ENCODE measurements around the gene NXPH1. TPM values are rescaled to one million over a fixed set of nuclear protein-coding genes. Genes with fewer than 3 reads are reported as not detected.

NXPH1 gene
- total RNA-seq, 1 donor from 2014 or later = not detected

- H3K4me3 ChIP-seq (ENCODE audit: low read depth, low read length) = no peak overlapping the region
- TF ChIP-seq, protein P1, sequence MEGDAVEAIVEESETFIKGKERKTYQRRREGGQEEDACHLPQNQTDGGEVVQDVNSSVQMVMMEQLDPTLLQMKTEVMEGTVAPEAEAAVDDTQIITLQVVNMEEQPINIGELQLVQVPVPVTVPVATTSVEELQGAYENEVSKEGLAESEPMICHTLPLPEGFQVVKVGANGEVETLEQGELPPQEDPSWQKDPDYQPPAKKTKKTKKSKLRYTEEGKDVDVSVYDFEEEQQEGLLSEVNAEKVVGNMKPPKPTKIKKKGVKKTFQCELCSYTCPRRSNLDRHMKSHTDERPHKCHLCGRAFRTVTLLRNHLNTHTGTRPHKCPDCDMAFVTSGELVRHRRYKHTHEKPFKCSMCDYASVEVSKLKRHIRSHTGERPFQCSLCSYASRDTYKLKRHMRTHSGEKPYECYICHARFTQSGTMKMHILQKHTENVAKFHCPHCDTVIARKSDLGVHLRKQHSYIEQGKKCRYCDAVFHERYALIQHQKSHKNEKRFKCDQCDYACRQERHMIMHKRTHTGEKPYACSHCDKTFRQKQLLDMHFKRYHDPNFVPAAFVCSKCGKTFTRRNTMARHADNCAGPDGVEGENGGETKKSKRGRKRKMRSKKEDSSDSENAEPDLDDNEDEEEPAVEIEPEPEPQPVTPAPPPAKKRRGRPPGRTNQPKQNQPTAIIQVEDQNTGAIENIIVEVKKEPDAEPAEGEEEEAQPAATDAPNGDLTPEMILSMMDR (conservative IDR thresholded peaks at IDR 0.05; ENCODE audit: low read depth, low read length) = no peak
- DNase-seq (ENCODE audit: low read depth) = no peak
Observed at GRCh38 chr7:8442814-8443304, 9.4 kb downstream of the NXPH1 start.

- TF ChIP-seq, protein P1 (conservative IDR thresholded peaks at IDR 0.05; ENCODE audit: low read depth, low read length) = peak; percentile 37
- no peak overlapping the region for H3K4me3 ChIP-seq (ENCODE audit: low read depth, low read length)
- no peak for DNase-seq (ENCODE audit: low read depth)
Observed at GRCh38 chr7:8443576-8444467, 10.4 kb downstream of the NXPH1 start.

DNA sequence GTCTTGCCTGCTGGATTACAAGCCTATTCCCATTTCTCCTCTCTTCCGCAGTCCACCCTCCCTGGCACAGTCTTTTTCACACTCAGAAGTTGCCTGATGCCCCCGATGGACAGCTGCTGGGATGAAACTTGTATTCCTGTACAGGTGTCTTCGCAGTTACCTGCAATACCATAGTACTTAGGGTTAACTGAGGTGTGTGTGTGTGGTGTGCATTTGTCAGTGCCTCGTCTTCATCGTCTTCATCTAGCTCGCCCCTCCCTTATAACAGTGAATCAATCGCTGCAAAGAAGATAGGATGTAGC lies 11.0 kb downstream of the NXPH1 start:
- TF ChIP-seq, protein P1 (conservative IDR thresholded peaks at IDR 0.05; ENCODE audit: low read depth, low read length) = no peak
- H3K4me3 ChIP-seq (ENCODE audit: low read depth, low read length) = no peak overlapping the region
- DNase-seq (ENCODE audit: low read depth) = no peak

DNA sequence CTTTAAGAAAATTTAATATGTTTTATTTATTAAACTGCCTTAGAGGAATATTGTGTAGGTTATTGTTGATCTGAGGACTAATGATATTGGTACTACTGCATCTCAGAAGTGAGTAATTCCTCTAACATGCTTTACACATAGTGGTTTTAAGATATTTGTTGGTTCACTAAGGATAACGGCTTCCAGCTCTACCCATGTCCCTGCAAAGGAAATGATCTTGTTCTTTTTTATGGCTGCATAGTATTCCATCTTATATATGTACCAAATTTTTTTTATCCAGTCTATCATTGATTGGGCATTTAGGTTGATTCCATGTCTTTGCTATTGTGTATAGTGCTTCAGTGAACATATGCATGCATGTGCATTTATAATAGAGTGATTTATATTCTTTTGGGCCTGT lies 20.1 kb downstream of the NXPH1 start:
- DNase-seq (ENCODE audit: low read depth) = no peak
- TF ChIP-seq, protein P1 (conservative IDR thresholded peaks at IDR 0.05; ENCODE audit: low read depth, low read length) = no peak
- H3K4me3 ChIP-seq (ENCODE audit: low read depth, low read length) = no peak overlapping the region

GRCh38 chr7:8455426-8455825 lies 22.0 kb downstream of the NXPH1 start:
- no peak for DNase-seq (ENCODE audit: low read depth)
- H3K4me3 ChIP-seq (ENCODE audit: low read depth, low read length) = no peak overlapping the region
- TF ChIP-seq, protein P1 (conservative IDR thresholded peaks at IDR 0.05; ENCODE audit: low read depth, low read length) = no peak

- DNase-seq (ENCODE audit: low read depth) = no peak
- TF ChIP-seq, protein P1 (conservative IDR thresholded peaks at IDR 0.05; ENCODE audit: low read depth, low read length) = no peak
- H3K4me3 ChIP-seq (ENCODE audit: low read depth, low read length) = no peak overlapping the region
Observed at GRCh38 chr7:8462309-8462708, 28.9 kb downstream of the NXPH1 start.

DNA sequence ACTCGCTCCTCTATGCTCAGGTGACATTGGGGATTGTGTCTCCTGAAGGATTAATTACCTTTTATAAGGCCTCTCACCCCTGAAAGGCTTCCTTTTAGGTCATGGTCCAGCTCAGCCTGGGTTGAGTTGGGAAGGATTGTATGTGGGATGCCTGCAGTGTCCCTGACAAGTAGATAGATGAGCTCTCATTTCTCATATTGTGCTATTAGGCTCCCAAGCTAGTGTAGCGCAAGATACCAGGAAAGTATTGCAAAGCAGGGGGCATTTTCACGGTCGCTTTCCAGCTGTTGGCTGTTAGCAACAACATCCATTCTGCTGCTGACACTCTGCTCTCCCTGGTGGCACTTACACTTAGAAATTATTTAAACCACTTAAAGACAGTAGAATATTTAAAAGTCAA lies 31.9 kb downstream of the NXPH1 start:
- TF ChIP-seq, protein P1 (conservative IDR thresholded peaks at IDR 0.05; ENCODE audit: low read depth, low read length) = no peak
- H3K4me3 ChIP-seq (ENCODE audit: low read depth, low read length) = no peak overlapping the region
- DNase-seq (ENCODE audit: low read depth) = no peak

Data from epithelial cell of proximal tubule (primary cell).